HG03520 (cell line): ENCODE measurements around the gene PSMD14.

Experiments
- ATAC-seq: cut with Tn5 transposase; IDR thresholded peaks from one replicate; pipeline ENCODE4 v1.9.1; 2021; ENCODE audit warnings: mild to moderate bottlenecking, moderate library complexity; ENCODE audit not compliant: unreplicated experiment

The PSMD14 gene

DNA sequence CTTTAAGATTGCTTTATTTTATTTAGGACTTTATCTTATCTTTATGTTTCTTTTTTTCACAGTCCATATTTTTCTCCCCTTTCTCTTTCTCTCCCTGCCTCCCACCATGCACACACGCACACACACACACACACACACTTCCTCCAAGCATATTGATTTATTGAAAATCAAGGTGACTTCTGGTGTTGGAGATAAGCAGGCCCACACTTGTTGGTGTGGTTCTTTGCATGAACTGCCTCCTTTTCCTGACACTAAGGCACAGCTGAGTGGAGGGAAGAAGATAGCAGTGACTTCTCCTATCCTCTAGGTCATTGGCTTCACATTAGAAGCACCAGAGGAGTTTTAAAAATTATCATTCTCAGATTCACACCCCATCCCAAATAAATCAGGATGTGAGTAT is 125.9 kb downstream of the PSMD14 start:
- ATAC-seq: no peak

DNA sequence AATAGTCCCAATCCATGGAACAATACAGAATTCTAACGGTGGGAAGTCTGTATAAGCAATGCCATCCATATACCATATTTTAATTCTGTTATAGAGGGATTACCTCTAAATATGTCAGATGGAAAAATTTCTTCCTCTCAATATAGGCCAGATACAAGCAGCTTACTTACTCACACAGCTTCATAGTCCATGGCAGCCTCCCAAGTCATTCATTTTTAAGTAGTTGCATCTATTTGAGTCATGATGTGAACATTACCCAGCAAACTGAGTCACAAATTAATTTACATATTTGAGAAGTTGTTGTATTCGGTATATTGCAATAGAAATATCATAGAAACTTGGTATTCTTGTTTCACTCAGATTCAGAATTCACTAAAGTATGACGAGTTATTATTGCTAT is 128.2 kb downstream of the PSMD14 start:
- ATAC-seq: no peak

DNA sequence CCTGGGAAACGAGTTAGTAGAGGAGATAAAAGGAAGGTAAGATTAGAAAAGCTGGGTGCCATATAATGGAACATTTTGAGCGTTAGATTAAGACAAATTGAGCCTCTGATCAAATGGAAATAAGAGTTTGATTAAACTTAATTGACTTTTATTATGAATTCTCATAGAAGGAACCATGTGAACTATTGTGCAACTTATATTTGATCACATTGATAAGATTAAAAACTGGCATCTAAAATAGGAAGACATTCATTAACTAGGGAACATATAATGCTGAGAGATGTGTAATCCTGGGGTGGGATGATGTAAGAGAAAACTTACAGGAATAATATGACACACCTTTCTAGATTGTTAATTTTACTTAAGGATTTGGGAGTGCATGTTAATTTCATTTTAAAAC is 130.4 kb downstream of the PSMD14 start:
- ATAC-seq: no peak

DNA sequence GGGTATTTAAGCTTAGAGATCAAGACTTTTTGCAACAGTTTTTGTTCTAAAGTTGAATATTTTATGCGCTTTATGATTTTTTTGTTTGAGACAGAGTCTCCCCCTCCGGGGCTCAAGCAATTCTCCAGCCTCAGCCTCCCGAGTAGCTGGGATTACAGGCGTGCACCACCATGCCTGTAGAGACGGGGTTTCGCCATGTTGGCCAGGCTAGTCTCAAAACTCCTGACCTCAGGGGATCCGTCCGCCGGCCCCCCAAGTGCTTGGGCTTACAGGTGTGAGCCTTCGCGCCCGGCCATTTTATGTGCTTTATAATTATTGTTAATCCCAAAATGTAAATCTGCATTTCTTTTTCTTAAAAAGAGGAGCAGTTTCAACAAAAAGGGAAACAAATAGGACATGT is 136.9 kb downstream of the PSMD14 start:
- no peak for ATAC-seq

DNA sequence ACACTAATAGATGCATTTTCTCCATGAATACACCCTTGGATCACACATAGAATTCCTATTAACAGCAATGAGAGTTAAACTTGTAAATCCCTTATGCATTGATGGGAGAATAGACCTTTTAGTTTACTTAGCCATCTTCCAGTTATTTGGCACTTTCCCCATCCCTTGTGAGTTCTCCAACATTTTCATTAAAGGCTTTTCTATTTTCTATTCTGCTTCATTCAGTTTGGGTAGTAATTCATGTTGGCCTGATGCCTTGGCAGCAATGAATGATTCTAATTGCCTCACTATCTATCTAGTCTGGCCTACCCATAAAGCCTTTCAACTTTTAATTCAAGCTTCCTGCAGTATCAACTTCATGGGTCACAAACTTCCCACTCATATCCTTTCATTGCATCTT is 140.2 kb downstream of the PSMD14 start:
- no peak for ATAC-seq
